Measurements from ENCODE around the gene MAPK1. TPM values are rescaled to one million over a fixed set of nuclear protein-coding genes. Genes with fewer than 3 reads are reported as not detected.

Gene MAPK1
- total RNA-seq, 1 experiment from 2014 or later, result 90.3 TPM

GRCh38 chr22:21815357-21815756 is 52.1 kb downstream of the MAPK1 start:
- Histone ChIP-seq H3K56ac (ENCODE audit: insufficient read length, low read depth, low read length) (no peak overlapping the region), H4K91ac (ENCODE audit: insufficient read length, low read depth, low read length) (no peak overlapping the region), H2AFZ (ENCODE audit: low read length) (no peak overlapping the region), H3K18ac (ENCODE audit: insufficient read length, low read depth, low read length) (no peak overlapping the region), H3K4ac (ENCODE audit: low read depth, low read length) (no peak overlapping the region), H4K20me1 (ENCODE audit: control insufficient read depth, insufficient read depth, insufficient read length) (no peaks in the 10 kb centered on the region), H2BK12ac (ENCODE audit: insufficient read length, low read depth, low read length) (no peak overlapping the region), H3K27ac (ENCODE audit: insufficient read length, low read depth, low read length) (no peak overlapping the region), H3K23ac (ENCODE audit: insufficient read length, low read depth, low read length) (no peak overlapping the region), H3K4me1 (ENCODE audit: insufficient read depth, low read length) (peaks cover 4% of the 10 kb centered on the region; the same call in 1 of the 2 replicates), H3K9me3 (ENCODE audit: control insufficient read depth, low read depth, low read length) (no peaks in the 10 kb centered on the region), H3K23me2 (ENCODE audit: insufficient read length, low read depth, low read length, poor library complexity, severe bottlenecking) (no peaks in the 10 kb centered on the region), H3K14ac (ENCODE audit: insufficient read depth, low read length) (no peak overlapping the region), H2AK5ac (ENCODE audit: insufficient read length, low read length) (no peak overlapping the region), H2BK15ac (ENCODE audit: low read depth, low read length) (no peak overlapping the region), H4K5ac (ENCODE audit: insufficient read length, low read depth, low read length) (no peak overlapping the region), H3K4me2 (ENCODE audit: insufficient read depth, insufficient read length, low read length) (no peak overlapping the region), H3K79me1 (ENCODE audit: insufficient read depth, low read depth, low read length, poor library complexity, severe bottlenecking) (peaks cover 7% of the 10 kb centered on the region), H2BK120ac (ENCODE audit: low read depth, low read length, poor library complexity, severe bottlenecking) (no peak overlapping the region), H3K9ac (ENCODE audit: extremely low read depth, insufficient read length, low read length) (no peak overlapping the region), H3T11ph (ENCODE audit: low read length) (no peak overlapping the region), H2BK5ac (ENCODE audit: insufficient read length, low read length) (no peak overlapping the region), H4K8ac (replicated peaks; ENCODE audit: insufficient read length, low read depth, low read length) (no peak overlapping the region), H3K79me2 (ENCODE audit: insufficient read depth, low read length) (peaks cover 4% of the 10 kb centered on the region; the same call in 1 of the 2 replicates), H3K27me3 (ENCODE audit: insufficient read depth, low read length) (no peaks in the 10 kb centered on the region), H2BK20ac (ENCODE audit: low read depth, low read length, poor library complexity, severe bottlenecking) (no peak overlapping the region)
- no peak for DNase-seq
- no peak overlapping the region for H3K27ac Mint-ChIP-seq
- H3K27me3 Mint-ChIP-seq (ENCODE audit: low read depth), result no peaks in the 10 kb centered on the region
- H3K4me1 Mint-ChIP-seq, result peaks cover 25 to 33% of the 10 kb centered on the region in 2 experiments
- peaks cover 5 to 25% (median 8%) of the 10 kb centered on the region in 3 experiments; a peak in 6 of 7 replicates for H3K36me3 Mint-ChIP-seq (ENCODE audit: insufficient read depth in 1 of 3, low read depth in 3 of 3)
- H3K4me3 Mint-ChIP-seq, result no peak overlapping the region
- no peak for TF ChIP-seq CTCF (conservative IDR thresholded peaks at IDR 0.05)
- WGBS (ENCODE audit: extremely low coverage, insufficient read length, low lambda C conversion rate), result no CpG with 5 or more reads among the region's 3 CpGs
- peaks cover 3 to 6% of the 10 kb centered on the region in 2 experiments; a peak in 2 of 5 replicates for H3K9me3 Mint-ChIP-seq

Data from H9 (cell line).